Activated CD4-positive, alpha-beta memory T cell treated with anti-CD3 and anti-CD28 coated beads for 36 hours (primary cell): ENCODE results near the gene RSAD1. TPM values are rescaled to one million over a fixed set of nuclear protein-coding genes. Genes with fewer than 3 reads are reported as not detected.
"Not testable (repeated sequence)": the region's sequence is repeated elsewhere in the genome, so short reads cannot be mapped to it uniquely, and the experiment has no call there.

Experiments used
- CTCF ChIA-PET: fragments of 350-600 bp; sonication (Branson Sonifier 250); formaldehyde crosslinking; loops from one replicate; lab custom pipeline; 2021; ENCODE audit warnings: antibody characterized with exemption, inconsistent platforms; lab: Charles Lee
- POLR2A ChIA-PET: fragments of 350-600 bp; sonication (Branson Sonifier 250); formaldehyde crosslinking; loops from one replicate; lab custom pipeline; 2021; ENCODE audit warnings: antibody characterized with exemption; lab: Charles Lee
- DNase-seq: peaks from one replicate; pipeline ENCODE4 v3.0.0-alpha.2; 2020
- H3K27ac Mint-ChIP-seq: one replicate; pipeline ENCODE4 v1.8.0; 2021; ENCODE audit warnings: mixed read lengths
- H3K27me3 Mint-ChIP-seq: one replicate; pipeline ENCODE4 v1.8.0; 2021; ENCODE audit warnings: mixed read lengths
- H3K36me3 Mint-ChIP-seq: one replicate; pipeline ENCODE4 v1.8.0; 2021; ENCODE audit warnings: mixed read lengths
- H3K4me1 Mint-ChIP-seq: one replicate; pipeline ENCODE4 v1.8.0; 2021; ENCODE audit warnings: low read depth, mixed read lengths
- H3K4me3 Mint-ChIP-seq: one replicate; pipeline ENCODE4 v1.8.0; 2021; ENCODE audit warnings: mild to moderate bottlenecking, mixed read lengths
- H3K9me3 Mint-ChIP-seq: one replicate; pipeline ENCODE4 v1.8.0; 2021; ENCODE audit warnings: mixed read lengths
- intact Hi-C: fragments of 100-400 bp; cut with micrococcal nuclease; formaldehyde crosslinking; loops from one replicate; pipeline ENCODE4 v1.15.1; 2023
- total RNA-seq, 2 experiments: library from RNA; stranded (reverse); gene quantifications; one replicate each; pipeline ENCODE4 v1.2.3, GENCODE V29; 2021

Gene RSAD1
- total RNA-seq, 2 experiments from 2014 or later = 31.9 to 37.2 TPM

- Mint-ChIP-seq H3K9me3 (no peaks in the 10 kb centered on the region), H3K4me1 (peaks cover 8% of the 10 kb centered on the region), H3K27me3 (peaks cover 17% of the 10 kb centered on the region), H3K36me3 (no peaks in the 10 kb centered on the region), H3K27ac (no peak overlapping the region), H3K4me3 (no peak overlapping the region)
- intact Hi-C loops = no loop called here
- ChIA-PET CTCF (interaction anchor here (2.5 kb wide), 1 partner anchor 10 kb away, joined by 14 read pairs; the partner anchor contains the start of gene RSAD1), POLR2A (no interaction called here)
- DNase-seq = no peak
Measured at GRCh38 chr17:50469208-50469605, 9.5 kb upstream of the RSAD1 start.

- H3K4me1 Mint-ChIP-seq = peaks cover 8% of the 10 kb centered on the region
- H3K36me3 Mint-ChIP-seq = no peaks in the 10 kb centered on the region
- no peaks in the 10 kb centered on the region for H3K9me3 Mint-ChIP-seq
- H3K27ac Mint-ChIP-seq = no peak overlapping the region
- no peak for DNase-seq
- ChIA-PET CTCF (interaction anchor here (2.1 to 2.5 kb wide), 2 partner anchors 9 to 73 kb away, joined by 4 to 14 read pairs; partner anchors contain the start of genes LRRC59 and RSAD1), POLR2A (no interaction called here)
- H3K27me3 Mint-ChIP-seq = peaks cover 17% of the 10 kb centered on the region
- intact Hi-C loops = no loop called here
- H3K4me3 Mint-ChIP-seq = no peak overlapping the region
Measured at GRCh38 chr17:50469671-50470305, 8.9 kb upstream of the RSAD1 start.

- no peak overlapping the region for H3K4me3 Mint-ChIP-seq
- no peaks in the 10 kb centered on the region for H3K9me3 Mint-ChIP-seq
- POLR2A ChIA-PET = no interaction called here
- no peak for DNase-seq
- H3K27me3 Mint-ChIP-seq = peaks cover 17% of the 10 kb centered on the region
- H3K4me1 Mint-ChIP-seq = peaks cover 8% of the 10 kb centered on the region
- intact Hi-C loops = no loop called here
- H3K36me3 Mint-ChIP-seq = no peaks in the 10 kb centered on the region
- no peak overlapping the region for H3K27ac Mint-ChIP-seq
- CTCF ChIA-PET = interaction anchor here (2.1 kb wide), 1 partner anchor 73 kb away, joined by 4 read pairs; the partner anchor contains the start of gene LRRC59
Measured at GRCh38 chr17:50470426-50470825, 8.2 kb upstream of the RSAD1 start.

GRCh38 chr17:50471009-50471905 lies 7.4 kb upstream of the RSAD1 start:
- H3K27ac Mint-ChIP-seq = no peak overlapping the region
- H3K27me3 Mint-ChIP-seq = peaks cover 17% of the 10 kb centered on the region
- no peaks in the 10 kb centered on the region for H3K36me3 Mint-ChIP-seq
- intact Hi-C loops = no loop called here
- ChIA-PET CTCF (interaction anchor here (1.0 to 2.1 kb wide), 2 partner anchors 30 to 74 kb away, joined by 3 to 4 read pairs; partner anchors contain the start of gene LRRC59), POLR2A (no interaction called here)
- H3K9me3 Mint-ChIP-seq = no peaks in the 10 kb centered on the region
- H3K4me1 Mint-ChIP-seq = peaks cover 8% of the 10 kb centered on the region
- no peak overlapping the region for H3K4me3 Mint-ChIP-seq
- no peak for DNase-seq

- H3K36me3 Mint-ChIP-seq = no peaks in the 10 kb centered on the region
- CTCF ChIA-PET = interaction anchor here (2.1 kb wide), 1 partner anchor 75 kb away, joined by 4 read pairs; the partner anchor contains the start of gene LRRC59
- H3K4me1 Mint-ChIP-seq = peaks cover 8% of the 10 kb centered on the region
- H3K9me3 Mint-ChIP-seq = no peaks in the 10 kb centered on the region
- H3K27me3 Mint-ChIP-seq = peaks cover 16% of the 10 kb centered on the region
- intact Hi-C loops = no loop called here
- POLR2A ChIA-PET = no interaction called here
- H3K4me3 Mint-ChIP-seq = no peak overlapping the region
- H3K27ac Mint-ChIP-seq = no peak overlapping the region
- DNase-seq = no peak
Measured at GRCh38 chr17:50472286-50472685, 6.4 kb upstream of the RSAD1 start.

- POLR2A ChIA-PET, H3K4me1 Mint-ChIP-seq: not testable (repeated sequence)
Measured at GRCh38 chr17:50472761-50473161, 5.9 kb upstream of the RSAD1 start.

GRCh38 chr17:50473901-50474300 lies 4.8 kb upstream of the RSAD1 start:
- no peak for DNase-seq
- Mint-ChIP-seq H3K4me1 (peaks cover 9% of the 10 kb centered on the region), H3K27ac (no peak overlapping the region), H3K9me3 (no peaks in the 10 kb centered on the region), H3K36me3 (no peaks in the 10 kb centered on the region), H3K27me3 (peaks cover 4% of the 10 kb centered on the region), H3K4me3 (no peak overlapping the region)
- CTCF ChIA-PET = interaction anchor here (1.2 kb wide), 1 partner anchor 33 kb away, joined by 3 read pairs; no protein-coding TSS in a partner anchor
- POLR2A ChIA-PET = no interaction called here
- intact Hi-C loops = no loop called here

More at GRCh38 chr17:50472761-50473161, 5.9 kb upstream of the RSAD1 start:
- H3K9me3 Mint-ChIP-seq, DNase-seq, intact Hi-C loops, H3K4me3 Mint-ChIP-seq, CTCF ChIA-PET, H3K36me3 Mint-ChIP-seq, H3K27ac Mint-ChIP-seq: not testable (repeated sequence)
- H3K27me3 Mint-ChIP-seq = peaks cover 13% of the 10 kb centered on the region

GRCh38 chr17:50474523-50474922 lies 4.1 kb upstream of the RSAD1 start:
- DNase-seq = no peak
- POLR2A ChIA-PET = no interaction called here
- Mint-ChIP-seq H3K27me3 (peaks cover 2% of the 10 kb centered on the region), H3K27ac (no peak overlapping the region), H3K4me3 (no peak overlapping the region), H3K36me3 (no peaks in the 10 kb centered on the region), H3K4me1 (peaks cover 8% of the 10 kb centered on the region), H3K9me3 (no peaks in the 10 kb centered on the region)
- intact Hi-C loops = no loop called here
- CTCF ChIA-PET = interaction anchor here (1.2 kb wide), 1 partner anchor 33 kb away, joined by 3 read pairs; no protein-coding TSS in a partner anchor

GRCh38 chr17:50475362-50475761 lies 3.3 kb upstream of the RSAD1 start:
- Mint-ChIP-seq H3K36me3 (no peaks in the 10 kb centered on the region), H3K27ac (no peak overlapping the region), H3K4me1 (peaks cover 15% of the 10 kb centered on the region), H3K4me3 (no peak overlapping the region), H3K27me3 (peaks cover under 1% of the 10 kb centered on the region), H3K9me3 (no peaks in the 10 kb centered on the region)
- ChIA-PET CTCF (interaction anchor here (1.1 kb wide), 1 partner anchor 78 kb away, joined by 3 read pairs; the partner anchor contains the start of gene LRRC59), POLR2A (no interaction called here)
- intact Hi-C loops = loop anchor here (5.0 kb wide), 1 partner anchor 232 kb away; the partner anchor contains the start of gene ANKRD40
- DNase-seq = no peak

- H3K36me3 Mint-ChIP-seq, H3K27ac Mint-ChIP-seq, H3K27me3 Mint-ChIP-seq, POLR2A ChIA-PET, DNase-seq, H3K4me3 Mint-ChIP-seq, H3K9me3 Mint-ChIP-seq: not testable (repeated sequence)
- CTCF ChIA-PET = interaction anchor here (0.6 to 1.1 kb wide), 3 partner anchors 79 to 305 kb away, joined by 3 to 5 read pairs (median 3); partner anchors contain the start of gene LRRC59
- H3K4me1 Mint-ChIP-seq = peaks cover 17% of the 10 kb centered on the region
- intact Hi-C loops = loop anchor here (5.0 kb wide), 1 partner anchor 231 kb away; the partner anchor contains the start of gene ANKRD40
Measured at GRCh38 chr17:50475775-50476544, 2.7 kb upstream of the RSAD1 start.

GRCh38 chr17:50476545-50477315 lies 1.9 kb upstream of the RSAD1 start:
- Mint-ChIP-seq H3K36me3 (no peaks in the 10 kb centered on the region), H3K27ac (no peak overlapping the region), H3K9me3 (no peaks in the 10 kb centered on the region), H3K27me3 (no peaks in the 10 kb centered on the region), H3K4me3 (no peak overlapping the region), H3K4me1 (peaks cover 17% of the 10 kb centered on the region)
- POLR2A ChIA-PET = no interaction called here
- intact Hi-C loops = loop anchor here (5.0 kb wide), 1 partner anchor 231 kb away; the partner anchor contains the start of gene ANKRD40
- no peak for DNase-seq
- CTCF ChIA-PET = interaction anchor here (0.6 to 3.5 kb wide), 3 partner anchors 26 to 305 kb away, joined by 3 to 30 read pairs (median 5); no protein-coding TSS in a partner anchor
